HG03565 (cell line): ENCODE data around the gene VAT1L.

Experiments used
- ATAC-seq: cut with Tn5 transposase; IDR thresholded peaks from one replicate; pipeline ENCODE4 v1.9.1; 2021; ENCODE audit warnings: mild to moderate bottlenecking, moderate library complexity; ENCODE audit not compliant: unreplicated experiment

VAT1L gene

GRCh38 chr16:77833921-77834634, 45.7 kb downstream of the VAT1L start:
- no peak for ATAC-seq

GRCh38 chr16:77834635-77835540, 46.5 kb downstream of the VAT1L start:
- ATAC-seq: no peak

GRCh38 chr16:77836801-77837200, 48.4 kb downstream of the VAT1L start:
- ATAC-seq: no peak

- no peak for ATAC-seq
These were observed 50.4 kb downstream of the VAT1L start for GRCh38 chr16:77838597-77839255.

- no peak for ATAC-seq
These were observed 51.7 kb downstream of the VAT1L start for GRCh38 chr16:77840093-77840492.

GRCh38 chr16:77840673-77841501, 52.5 kb downstream of the VAT1L start:
- no peak for ATAC-seq

GRCh38 chr16:77841502-77841763, 53.1 kb downstream of the VAT1L start:
- ATAC-seq: no peak

- no peak for ATAC-seq
These were observed 54.1 kb downstream of the VAT1L start for GRCh38 chr16:77842468-77842867.

GRCh38 chr16:77843405-77843804, 55.0 kb downstream of the VAT1L start:
- ATAC-seq: no peak

- no peak for ATAC-seq
These were observed 56.4 kb downstream of the VAT1L start for GRCh38 chr16:77844801-77845200.

- ATAC-seq: no peak
These were observed 61.4 kb downstream of the VAT1L start for GRCh38 chr16:77849646-77850258.

GRCh38 chr16:77850636-77851333, 62.4 kb downstream of the VAT1L start:
- ATAC-seq: no peak

- no peak for ATAC-seq
These were observed 64.8 kb downstream of the VAT1L start for GRCh38 chr16:77853161-77853560.

- ATAC-seq: no peak
These were observed 68.2 kb downstream of the VAT1L start for GRCh38 chr16:77856438-77857160.

GRCh38 chr16:77858060-77858459, 69.7 kb downstream of the VAT1L start:
- no peak for ATAC-seq

- ATAC-seq: no peak
These were observed 71.3 kb downstream of the VAT1L start for GRCh38 chr16:77859493-77860232.

- no peak for ATAC-seq
These were observed 72.6 kb downstream of the VAT1L start for GRCh38 chr16:77860953-77861352.

GRCh38 chr16:77863250-77863649, 74.9 kb downstream of the VAT1L start:
- ATAC-seq: no peak

GRCh38 chr16:77866752-77867151, 78.4 kb downstream of the VAT1L start:
- no peak for ATAC-seq
